PFSK-1 (cell line): ENCODE results near the gene PHRF1.

Experiments
- POLR2AphosphoS5 ChIP-seq: IDR thresholded peaks from 2 replicates; pipeline ENCODE4 v1.6.1; 2012; ENCODE audit warnings: low read depth, mild to moderate bottlenecking, control low read depth, low read length, moderate library complexity
- TF ChIP-seq, protein P1 (sequence below), 2 experiments: IDR thresholded peaks; 2 replicates each; pipeline versions ENCODE4 v1.6.1 to v1.8.0; 2011 to 2012; ENCODE audit warnings: low read depth in 2 of 2, low read length in 2 of 2, control low read depth in 1 of 2, inconsistent platforms in 1 of 2, mild to moderate bottlenecking in 1 of 2, moderate library complexity in 1 of 2; ENCODE audit not compliant: insufficient read depth in 1 of 2

DNA sequence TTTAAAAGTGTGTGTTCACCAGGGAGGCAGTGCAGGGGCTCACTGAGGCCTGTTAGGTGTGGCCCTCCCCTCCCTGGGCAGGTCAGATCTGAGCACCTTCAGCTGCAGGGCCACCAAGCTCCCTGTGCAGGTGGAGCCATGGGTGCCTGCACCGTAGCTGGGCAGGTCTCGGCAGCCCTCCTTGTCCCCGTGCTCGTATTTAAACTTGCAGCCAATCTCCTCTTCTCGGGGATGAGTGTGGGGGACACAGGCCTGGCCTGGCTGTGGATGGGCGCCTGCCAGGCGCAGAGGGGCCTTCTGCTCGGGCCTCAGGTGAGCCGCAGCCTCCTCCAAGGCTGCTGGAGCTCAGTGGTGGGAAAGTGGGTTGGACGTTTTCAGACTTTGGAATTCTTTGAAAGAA lies 19.1 kb downstream of the PHRF1 start:
- TF ChIP-seq, protein P1, sequence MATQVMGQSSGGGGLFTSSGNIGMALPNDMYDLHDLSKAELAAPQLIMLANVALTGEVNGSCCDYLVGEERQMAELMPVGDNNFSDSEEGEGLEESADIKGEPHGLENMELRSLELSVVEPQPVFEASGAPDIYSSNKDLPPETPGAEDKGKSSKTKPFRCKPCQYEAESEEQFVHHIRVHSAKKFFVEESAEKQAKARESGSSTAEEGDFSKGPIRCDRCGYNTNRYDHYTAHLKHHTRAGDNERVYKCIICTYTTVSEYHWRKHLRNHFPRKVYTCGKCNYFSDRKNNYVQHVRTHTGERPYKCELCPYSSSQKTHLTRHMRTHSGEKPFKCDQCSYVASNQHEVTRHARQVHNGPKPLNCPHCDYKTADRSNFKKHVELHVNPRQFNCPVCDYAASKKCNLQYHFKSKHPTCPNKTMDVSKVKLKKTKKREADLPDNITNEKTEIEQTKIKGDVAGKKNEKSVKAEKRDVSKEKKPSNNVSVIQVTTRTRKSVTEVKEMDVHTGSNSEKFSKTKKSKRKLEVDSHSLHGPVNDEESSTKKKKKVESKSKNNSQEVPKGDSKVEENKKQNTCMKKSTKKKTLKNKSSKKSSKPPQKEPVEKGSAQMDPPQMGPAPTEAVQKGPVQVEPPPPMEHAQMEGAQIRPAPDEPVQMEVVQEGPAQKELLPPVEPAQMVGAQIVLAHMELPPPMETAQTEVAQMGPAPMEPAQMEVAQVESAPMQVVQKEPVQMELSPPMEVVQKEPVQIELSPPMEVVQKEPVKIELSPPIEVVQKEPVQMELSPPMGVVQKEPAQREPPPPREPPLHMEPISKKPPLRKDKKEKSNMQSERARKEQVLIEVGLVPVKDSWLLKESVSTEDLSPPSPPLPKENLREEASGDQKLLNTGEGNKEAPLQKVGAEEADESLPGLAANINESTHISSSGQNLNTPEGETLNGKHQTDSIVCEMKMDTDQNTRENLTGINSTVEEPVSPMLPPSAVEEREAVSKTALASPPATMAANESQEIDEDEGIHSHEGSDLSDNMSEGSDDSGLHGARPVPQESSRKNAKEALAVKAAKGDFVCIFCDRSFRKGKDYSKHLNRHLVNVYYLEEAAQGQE (IDR thresholded peaks at IDR 0.05; ENCODE audit: insufficient read depth in 1 of 2, low read depth in 2 of 2, low read length in 2 of 2): no peak
- TF ChIP-seq POLR2AphosphoS5: no peak
